Activated CD4-positive, alpha-beta T cell treated with anti-CD3 and anti-CD28 coated beads, Interleukin-2, amount 50 U/mL, for 24 hours (primary cell): ENCODE measurements around the gene ALDH1B1.
"Not testable (repeated sequence)": the region's sequence is repeated elsewhere in the genome, so short reads cannot be mapped to it uniquely, and the experiment has no call there.

Experiments used
- DNase-seq, 2 donors: peaks; one replicate each; pipeline ENCODE4 v3.0.0-alpha.2; 2020; ENCODE audit warnings: low read depth in 1 of 2, low spot score in 1 of 2

The ALDH1B1 gene

GRCh38 chr9:38360839-38361472 is 31.5 kb upstream of the ALDH1B1 start:
- DNase-seq, result no peak

- DNase-seq, result no peak
These were observed 31.0 kb upstream of the ALDH1B1 start for GRCh38 chr9:38361473-38361850.

GRCh38 chr9:38362852-38363588 is 29.5 kb upstream of the ALDH1B1 start:
- no peak for DNase-seq

- no peak for DNase-seq
These were observed 28.9 kb upstream of the ALDH1B1 start for GRCh38 chr9:38363589-38363925.

GRCh38 chr9:38367898-38368297 is 24.6 kb upstream of the ALDH1B1 start:
- no peak for DNase-seq

GRCh38 chr9:38368731-38369130 is 23.8 kb upstream of the ALDH1B1 start:
- DNase-seq, result no peak

- DNase-seq, result no peak
These were observed 22.3 kb upstream of the ALDH1B1 start for GRCh38 chr9:38370176-38370575.

GRCh38 chr9:38371495-38371894 is 21.0 kb upstream of the ALDH1B1 start:
- no peak for DNase-seq

GRCh38 chr9:38372762-38373619 is 19.5 kb upstream of the ALDH1B1 start:
- no peak for DNase-seq

- no peak for DNase-seq
These were observed 18.8 kb upstream of the ALDH1B1 start for GRCh38 chr9:38373679-38374078.

- no peak for DNase-seq
These were observed 17.5 kb upstream of the ALDH1B1 start for GRCh38 chr9:38374847-38375571.

- DNase-seq, result no peak
These were observed 16.9 kb upstream of the ALDH1B1 start for GRCh38 chr9:38375572-38375963.

- no peak for DNase-seq
These were observed 16.4 kb upstream of the ALDH1B1 start for GRCh38 chr9:38376021-38376670.

GRCh38 chr9:38377336-38378083 is 15.0 kb upstream of the ALDH1B1 start:
- DNase-seq, result not testable (repeated sequence)

GRCh38 chr9:38380230-38380871 is 12.2 kb upstream of the ALDH1B1 start:
- no peak for DNase-seq

GRCh38 chr9:38380872-38381534 is 11.5 kb upstream of the ALDH1B1 start:
- DNase-seq, result no peak

- DNase-seq, result no peak
These were observed 10.4 kb upstream of the ALDH1B1 start for GRCh38 chr9:38382141-38382540.

- no peak for DNase-seq
These were observed 7.3 kb upstream of the ALDH1B1 start for GRCh38 chr9:38384990-38385848.
